Glutamatergic neuron (in vitro differentiated cells): ENCODE results near the gene TAOK3. TPM values are rescaled to one million over a fixed set of nuclear protein-coding genes. Genes with fewer than 3 reads are reported as not detected.

Source experiments
- DNase-seq: peaks from one replicate; pipeline ENCODE4 v3.0.0; 2022
- H3K27ac Mint-ChIP-seq: one replicate; pipeline ENCODE4 v1.8.0; 2020; ENCODE audit warnings: mild to moderate bottlenecking, mixed read lengths, inconsistent platforms; ENCODE audit not compliant: unreplicated experiment
- H3K27me3 Mint-ChIP-seq: one replicate; pipeline ENCODE4 v1.8.0; 2020; ENCODE audit warnings: mild to moderate bottlenecking, moderate library complexity, mixed read lengths, inconsistent platforms; ENCODE audit not compliant: unreplicated experiment
- H3K36me3 Mint-ChIP-seq: one replicate; pipeline ENCODE4 v1.8.0; 2020; ENCODE audit warnings: mild to moderate bottlenecking, mixed read lengths, inconsistent platforms; ENCODE audit not compliant: unreplicated experiment
- H3K4me1 Mint-ChIP-seq: one replicate; pipeline ENCODE4 v1.8.0; 2020; ENCODE audit warnings: mild to moderate bottlenecking, low read depth, mixed read lengths, inconsistent platforms; ENCODE audit not compliant: unreplicated experiment
- H3K4me3 Mint-ChIP-seq: one replicate; pipeline ENCODE4 v1.8.0; 2020; ENCODE audit warnings: mild to moderate bottlenecking, mixed read lengths, inconsistent platforms; ENCODE audit not compliant: unreplicated experiment
- H3K9me3 Mint-ChIP-seq: one replicate; pipeline ENCODE4 v1.8.0; 2020; ENCODE audit warnings: mild to moderate bottlenecking, moderate library complexity, mixed read lengths, inconsistent platforms; ENCODE audit not compliant: unreplicated experiment
- total RNA-seq: library from RNA; stranded (reverse); fragmentation: NEBNext Ultra II Directional; extraction: Animal tissue kit (Norgen Biotek cat#: 25700); gene quantifications from one replicate; pipeline ENCODE4 v1.2.1, GENCODE V29; 2021; ENCODE audit not compliant: unreplicated experiment
- TF ChIP-seq, protein P1 (sequence below): fragments of 200-600 bp; sonication (generic); IDR thresholded peaks from one replicate; pipeline ENCODE4 v1.5.0; 2021; ENCODE audit not compliant: partially characterized antibody, unreplicated experiment

The TAOK3 gene
- total RNA-seq, 1 donor from 2014 or later, result 13.1 TPM

DNA sequence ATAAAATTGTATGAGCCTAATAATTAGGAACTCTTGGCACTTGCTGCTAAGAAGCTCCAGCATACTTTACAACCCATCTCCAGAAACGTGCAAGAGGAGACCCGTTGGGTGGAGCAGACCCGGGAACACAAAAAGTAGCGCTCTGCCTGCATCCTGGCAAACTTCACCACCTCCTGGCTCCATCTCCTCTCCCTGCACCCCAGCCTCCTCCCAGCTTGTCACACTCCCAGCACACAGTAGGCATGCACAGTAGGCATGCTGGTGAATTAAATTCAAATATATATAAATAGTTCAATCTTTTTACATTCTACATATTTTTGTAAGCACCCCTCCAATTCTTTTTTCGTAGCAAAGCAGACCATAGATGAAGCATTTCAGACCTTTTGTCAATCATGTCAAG is 270.1 kb downstream of the TAOK3 start:
- Mint-ChIP-seq H3K27me3 (peaks cover 7% of the 10 kb centered on the region), H3K27ac (peak overlapping the region; percentile 78), H3K4me3 (peak overlapping the region; percentile 94), H3K4me1 (peaks cover 3% of the 10 kb centered on the region), H3K36me3 (no peaks in the 10 kb centered on the region), H3K9me3 (peaks cover 4% of the 10 kb centered on the region)
- TF ChIP-seq, protein P1, sequence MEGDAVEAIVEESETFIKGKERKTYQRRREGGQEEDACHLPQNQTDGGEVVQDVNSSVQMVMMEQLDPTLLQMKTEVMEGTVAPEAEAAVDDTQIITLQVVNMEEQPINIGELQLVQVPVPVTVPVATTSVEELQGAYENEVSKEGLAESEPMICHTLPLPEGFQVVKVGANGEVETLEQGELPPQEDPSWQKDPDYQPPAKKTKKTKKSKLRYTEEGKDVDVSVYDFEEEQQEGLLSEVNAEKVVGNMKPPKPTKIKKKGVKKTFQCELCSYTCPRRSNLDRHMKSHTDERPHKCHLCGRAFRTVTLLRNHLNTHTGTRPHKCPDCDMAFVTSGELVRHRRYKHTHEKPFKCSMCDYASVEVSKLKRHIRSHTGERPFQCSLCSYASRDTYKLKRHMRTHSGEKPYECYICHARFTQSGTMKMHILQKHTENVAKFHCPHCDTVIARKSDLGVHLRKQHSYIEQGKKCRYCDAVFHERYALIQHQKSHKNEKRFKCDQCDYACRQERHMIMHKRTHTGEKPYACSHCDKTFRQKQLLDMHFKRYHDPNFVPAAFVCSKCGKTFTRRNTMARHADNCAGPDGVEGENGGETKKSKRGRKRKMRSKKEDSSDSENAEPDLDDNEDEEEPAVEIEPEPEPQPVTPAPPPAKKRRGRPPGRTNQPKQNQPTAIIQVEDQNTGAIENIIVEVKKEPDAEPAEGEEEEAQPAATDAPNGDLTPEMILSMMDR, result no peak
- DNase-seq, result no peak

GRCh38 chr12:118102070-118102469 is 270.6 kb downstream of the TAOK3 start:
- no peak overlapping the region for H3K4me3 Mint-ChIP-seq
- DNase-seq, result no peak

GRCh38 chr12:118101051-118101450 is 271.7 kb downstream of the TAOK3 start:
- TF ChIP-seq, protein P1, result no peak
- Mint-ChIP-seq H3K4me1 (peaks cover 3% of the 10 kb centered on the region), H3K36me3 (no peaks in the 10 kb centered on the region), H3K9me3 (peaks cover 4% of the 10 kb centered on the region), H3K27ac (no peak overlapping the region), H3K27me3 (peaks cover 7% of the 10 kb centered on the region), H3K4me3 (no peak overlapping the region)
- DNase-seq, result no peak

More at GRCh38 chr12:118102070-118102469, 270.6 kb downstream of the TAOK3 start:
- TF ChIP-seq, protein P1, result no peak
- Mint-ChIP-seq H3K27ac (no peak overlapping the region), H3K4me1 (peaks cover 3% of the 10 kb centered on the region), H3K36me3 (no peaks in the 10 kb centered on the region), H3K27me3 (peaks cover 7% of the 10 kb centered on the region), H3K9me3 (peaks cover 4% of the 10 kb centered on the region)

Other genes starting within 250 kb of the TAOK3 start
- gene PEBP1, start 236.8 kb downstream of the TAOK3 start, total RNA-seq, result 224 TPM
- 32.5 TPM for gene SUDS3, start 3.6 kb upstream of the TAOK3 start, total RNA-seq